ENCODE results near the gene EHHADH.

- no peak for TF ChIP-seq SPI1 (IDR thresholded peaks at IDR 0.05; ENCODE audit: low read depth, low read length)
- no peak for TF ChIP-seq POLR2AphosphoS5 (IDR thresholded peaks at IDR 0.05; ENCODE audit: low read depth, low read length)
- TF ChIP-seq POLR2A (IDR thresholded peaks at IDR 0.05; ENCODE audit: low read depth, low read length) = no peak
- no peak for TF ChIP-seq TAF1 (IDR thresholded peaks at IDR 0.05; ENCODE audit: low read depth, low read length)
- TF ChIP-seq PAX5 (IDR thresholded peaks at IDR 0.05; ENCODE audit: insufficient read depth, low read length, severe bottlenecking) = no peak
- TF ChIP-seq POU2F2 (IDR thresholded peaks at IDR 0.05; ENCODE audit: low read depth, low read length) = no peak
Observed at GRCh38 chr3:185153861-185154629, 99.8 kb downstream of the EHHADH start.

Measured in GM12891 (cell line).